DND-41 (cell line): ENCODE data around the gene RNF114.

Source experiments
- ATAC-seq: fragments of 200-7000 bp; cut with Tn5 transposase; 3 replicates; pipeline ENCODE4 v1.9.1; 2021; ENCODE audit warnings: low read depth; ENCODE audit not compliant: insufficient read depth
- DNase-seq: peaks from one replicate; pipeline ENCODE4 v3.0.0-alpha.2; 2020
- H2AFZ ChIP-seq: 2 replicates; pipeline ENCODE4 v1.6.0; 2012; ENCODE audit warnings: low read depth, low read length
- H3K27ac ChIP-seq: 2 replicates; pipeline ENCODE4 v1.5.1; 2012; ENCODE audit warnings: low read length, inconsistent platforms
- H3K27me3 ChIP-seq: fragments of 200-600 bp; sonication (generic); 2 replicates; pipeline ENCODE4 v1.6.0; 2012; ENCODE audit warnings: low read length, mild to moderate bottlenecking, inconsistent platforms; ENCODE audit not compliant: insufficient read depth, poor library complexity
- H3K36me3 ChIP-seq: 2 replicates; pipeline ENCODE4 v1.5.1; 2012; ENCODE audit warnings: low read length, inconsistent platforms; ENCODE audit not compliant: insufficient read depth
- H3K4me1 ChIP-seq: 2 replicates; pipeline ENCODE4 v1.5.1; 2012; ENCODE audit warnings: mild to moderate bottlenecking, low read length; ENCODE audit not compliant: insufficient read depth
- H3K4me2 ChIP-seq: 2 replicates; pipeline ENCODE4 v1.6.0; 2012; ENCODE audit warnings: mild to moderate bottlenecking, moderate library complexity, low read length, inconsistent platforms; ENCODE audit not compliant: insufficient read depth
- H3K4me3 ChIP-seq, 2 experiments: fragments of 200-600 bp in 1 of 2; shearing (Covaris generic) in 1 of 2; 2 replicates each; pipeline ENCODE4 v1.5.1; 2012 to 2016; ENCODE audit warnings: inconsistent platforms in 2 of 2, low read length in 2 of 2, mild to moderate bottlenecking in 2 of 2, low read depth in 1 of 2, moderate library complexity in 1 of 2
- H3K79me2 ChIP-seq: 2 replicates; pipeline ENCODE4 v1.6.0; 2012; ENCODE audit warnings: low read length, inconsistent platforms; ENCODE audit not compliant: insufficient read depth
- H3K9ac ChIP-seq: 2 replicates; pipeline ENCODE4 v1.6.0; 2012; ENCODE audit warnings: low read depth, mild to moderate bottlenecking, inconsistent platforms, low read length, moderate library complexity
- H3K9me3 ChIP-seq: 2 replicates; pipeline ENCODE4 v1.5.1; 2012; ENCODE audit warnings: low read length, moderate library complexity, mild to moderate bottlenecking, inconsistent platforms; ENCODE audit not compliant: insufficient read depth, severe bottlenecking
- H4K20me1 ChIP-seq: 2 replicates; pipeline ENCODE4 v1.6.0; 2012; ENCODE audit warnings: low read length; ENCODE audit not compliant: insufficient read depth
- CTCF ChIP-seq: IDR thresholded peaks from 2 replicates; pipeline ENCODE4 v1.5.1; 2012; ENCODE audit warnings: borderline replicate concordance, low read length, moderate library complexity, mild to moderate bottlenecking; ENCODE audit not compliant: poor library complexity, severe bottlenecking; ENCODE audit errors: extremely low read depth
- EZH2 ChIP-seq: IDR thresholded peaks from 3 replicates; pipeline ENCODE4 v1.6.1; 2012; ENCODE audit warnings: borderline replicate concordance, low read depth, mild to moderate bottlenecking, moderate library complexity, low read length, inconsistent platforms; ENCODE audit not compliant: severe bottlenecking

RNF114 gene

GRCh38 chr20:49928411-49929141 lies 7.6 kb upstream of the RNF114 start:
- ATAC-seq = peak; percentile 97
- H3K4me2 ChIP-seq = peak overlapping the region; percentile 37; the same call in 1 of the 2 replicates

GRCh38 chr20:49929142-49929494 lies 7.1 kb upstream of the RNF114 start:
- TF ChIP-seq EZH2 = no peak
- no peak for TF ChIP-seq CTCF
- peak overlapping the region; percentile 48 for H2AFZ ChIP-seq
- DNase-seq (no peak), ATAC-seq (no peak)
- H4K20me1 ChIP-seq = no peaks in the 10 kb centered on the region
- no peaks in the 10 kb centered on the region for H3K27me3 ChIP-seq
- H3K4me2 ChIP-seq = 0 out of 2 replicates have a peak overlapping the region, but pooled peaks have one; percentile 15
- no peaks in the 10 kb centered on the region for H3K9me3 ChIP-seq
- no peak overlapping the region for H3K9ac ChIP-seq
- no peaks in the 10 kb centered on the region for H3K79me2 ChIP-seq
- peaks cover 10% of the 10 kb centered on the region for H3K4me1 ChIP-seq
- H3K4me3 ChIP-seq = no peak overlapping the region
- no peak overlapping the region for H3K27ac ChIP-seq
- H3K36me3 ChIP-seq = no peaks in the 10 kb centered on the region

More at GRCh38 chr20:49928411-49929141, 7.6 kb upstream of the RNF114 start:
- Histone ChIP-seq H3K4me1 (peaks cover 10% of the 10 kb centered on the region), H3K79me2 (no peaks in the 10 kb centered on the region), H4K20me1 (no peaks in the 10 kb centered on the region), H3K27ac (no peak overlapping the region), H2AFZ (peak overlapping the region; percentile 76), H3K9me3 (no peaks in the 10 kb centered on the region), H3K36me3 (no peaks in the 10 kb centered on the region), H3K27me3 (no peaks in the 10 kb centered on the region), H3K4me3 (no peak overlapping the region), H3K9ac (no peak overlapping the region)
- TF ChIP-seq CTCF = peak; percentile 98
- no peak for TF ChIP-seq EZH2
- peak; percentile 85 for DNase-seq

GRCh38 chr20:49935746-49936152 lies 448 bp upstream of the RNF114 start:
- H3K79me2 ChIP-seq = peaks cover 48% of the 10 kb centered on the region
- DNase-seq (no peak), ATAC-seq (peak; percentile 29)
- H4K20me1 ChIP-seq = peaks cover 29% of the 10 kb centered on the region
- H3K9me3 ChIP-seq = no peaks in the 10 kb centered on the region
- TF ChIP-seq CTCF (no peak), EZH2 (no peak)
- peak overlapping the region; percentile 92 for H3K4me2 ChIP-seq
- peak overlapping the region; percentile 96; the same call in 1 of the 2 replicates for H3K9ac ChIP-seq
- H3K4me3 ChIP-seq = peak overlapping the region; percentile 86 to 96; a peak in 3 of 4 replicates
- H3K27ac ChIP-seq = peak overlapping the region; percentile 23
- H3K4me1 ChIP-seq = peaks cover 35% of the 10 kb centered on the region
- peaks cover 20% of the 10 kb centered on the region for H3K36me3 ChIP-seq
- peak overlapping the region; percentile 80 for H2AFZ ChIP-seq
- H3K27me3 ChIP-seq = no peaks in the 10 kb centered on the region
